Measurements from ENCODE around the gene LYRM7.
"Not testable (repeated sequence)": the region's sequence is repeated elsewhere in the genome, so short reads cannot be mapped to it uniquely, and the experiment has no call there.

Gene LYRM7

DNA sequence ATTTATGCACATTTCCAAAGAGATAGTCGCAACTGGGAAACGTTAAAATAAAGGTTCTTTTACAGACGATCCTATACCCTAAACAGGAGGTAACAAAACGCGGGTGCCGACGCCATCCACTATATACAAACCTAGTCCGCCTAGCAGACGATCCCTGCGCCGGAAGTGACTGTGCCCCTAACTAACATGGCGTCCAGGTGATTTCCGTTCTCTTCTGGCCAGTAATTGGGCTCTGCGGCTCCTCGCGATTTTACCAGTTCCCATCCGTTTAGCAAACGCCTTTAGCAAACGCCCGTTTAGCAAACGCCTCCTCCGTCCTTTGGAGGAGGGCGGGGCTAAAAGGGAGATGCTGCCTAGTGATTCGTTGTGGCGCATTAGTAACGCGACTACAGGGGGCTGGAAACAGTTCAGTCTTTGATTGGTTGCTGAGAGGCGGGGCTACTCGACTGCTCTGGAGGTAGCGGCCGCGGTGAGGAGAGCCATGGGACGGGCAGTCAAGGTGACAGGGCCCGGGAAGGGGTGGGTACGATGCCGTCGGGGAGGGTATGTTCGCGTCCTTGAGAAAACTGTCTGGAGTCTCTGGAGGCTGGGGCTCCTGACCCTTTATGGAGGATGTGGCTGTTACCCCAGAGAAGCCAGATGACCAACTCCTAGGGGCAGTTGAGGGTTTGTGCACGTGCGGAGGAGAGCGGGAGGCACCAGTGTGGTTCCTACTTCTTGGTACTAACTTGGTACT lies at the start of gene LYRM7:
Gene LYRM7 (plus strand): TSS at position 405 of the 736 bp plus-strand sequence. CDS start 77 bp downstream, at position 482.
- H3K4me3 ChIP-seq (ENCODE audit: low read length): peak within 1 kb of the TSS; percentile 80
- no peak for TF ChIP-seq ZNF274 (IDR thresholded peaks at IDR 0.05; ENCODE audit: low read depth, low read length)

DNA sequence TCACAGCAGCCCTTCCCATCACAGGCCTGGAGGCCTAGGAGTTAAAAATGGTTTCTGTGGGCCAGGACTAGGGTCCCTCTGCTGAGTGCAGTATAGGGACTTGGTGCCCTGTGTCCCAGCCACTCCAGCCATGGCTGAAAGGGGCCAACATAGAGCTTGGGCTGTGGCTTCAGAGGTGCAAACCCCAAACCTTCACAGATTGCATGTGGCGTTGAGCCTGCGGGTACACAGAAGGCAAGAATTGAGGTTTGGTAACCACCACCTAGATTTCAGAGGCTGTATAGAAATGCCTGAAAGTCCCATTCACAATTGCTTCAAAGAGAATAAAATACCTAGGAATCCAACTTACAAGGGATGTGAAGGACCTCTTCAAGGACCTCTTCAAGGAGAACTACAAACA lies 43.5 kb upstream of the LYRM7 start:
- not testable (repeated sequence) for H3K4me3 ChIP-seq (ENCODE audit: low read length)

DNA sequence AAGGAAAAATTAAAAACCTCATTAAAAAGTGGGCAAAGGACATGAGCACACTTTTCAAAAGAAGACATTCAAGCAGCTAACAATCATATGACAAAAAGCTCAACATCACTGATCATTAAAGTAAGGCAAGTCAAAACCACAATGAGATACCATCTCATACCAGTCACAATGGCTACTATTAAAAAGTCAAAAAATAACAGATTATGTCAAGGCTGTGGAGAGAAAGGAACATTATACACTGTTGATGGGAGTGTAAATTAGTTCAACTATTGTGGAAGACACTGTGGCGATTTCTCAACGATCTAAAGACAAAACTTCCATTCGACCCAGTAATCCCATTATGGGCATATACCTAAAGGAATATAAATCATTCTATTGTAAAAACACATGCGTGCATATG lies 41.4 kb upstream of the LYRM7 start:
- no peak overlapping the region for H3K4me3 ChIP-seq (ENCODE audit: low read length)
- TF ChIP-seq ZNF274 (IDR thresholded peaks at IDR 0.05; ENCODE audit: low read depth, low read length): no peak

DNA sequence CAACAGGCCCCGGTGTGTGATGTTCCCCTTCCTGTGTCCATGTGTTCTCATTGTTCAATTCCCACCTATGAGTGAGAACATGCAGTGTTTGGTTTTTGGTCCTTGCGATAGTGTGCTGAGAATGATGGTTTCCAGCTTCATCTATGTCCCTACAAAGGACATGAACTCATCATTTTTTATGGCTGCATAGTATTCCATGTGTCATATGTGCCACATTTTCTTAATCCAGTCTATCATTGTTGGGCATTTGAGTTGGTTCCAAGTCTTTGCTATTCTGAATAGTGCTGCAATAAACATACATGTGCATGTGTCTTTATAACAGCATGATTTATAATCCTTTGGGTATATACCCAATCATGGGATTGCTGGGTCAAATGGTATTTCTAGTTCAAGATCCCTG lies 37.7 kb upstream of the LYRM7 start:
- not testable (repeated sequence) for H3K4me3 ChIP-seq (ENCODE audit: low read length)

DNA sequence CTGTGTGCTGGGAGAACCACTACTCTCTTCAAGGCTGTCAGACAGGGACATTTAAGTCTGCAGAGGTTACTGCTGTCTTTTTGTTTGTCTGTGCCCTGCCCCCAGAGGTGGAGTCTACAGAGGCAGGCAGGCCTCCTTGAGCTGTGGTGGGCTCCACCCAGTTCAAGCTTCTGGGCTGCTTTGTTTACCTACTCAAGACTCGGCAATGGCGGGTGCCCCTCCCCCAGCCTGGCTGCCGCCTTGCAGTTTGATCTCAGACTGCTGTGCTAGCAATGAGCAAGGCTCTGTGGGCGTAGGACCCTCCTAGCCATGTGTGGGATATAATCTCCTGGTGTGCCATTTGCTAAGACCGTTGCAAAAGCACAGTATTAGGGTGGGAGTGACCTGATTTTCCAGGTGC lies 32.3 kb upstream of the LYRM7 start:
- not testable (repeated sequence) for H3K4me3 ChIP-seq (ENCODE audit: low read length)

DNA sequence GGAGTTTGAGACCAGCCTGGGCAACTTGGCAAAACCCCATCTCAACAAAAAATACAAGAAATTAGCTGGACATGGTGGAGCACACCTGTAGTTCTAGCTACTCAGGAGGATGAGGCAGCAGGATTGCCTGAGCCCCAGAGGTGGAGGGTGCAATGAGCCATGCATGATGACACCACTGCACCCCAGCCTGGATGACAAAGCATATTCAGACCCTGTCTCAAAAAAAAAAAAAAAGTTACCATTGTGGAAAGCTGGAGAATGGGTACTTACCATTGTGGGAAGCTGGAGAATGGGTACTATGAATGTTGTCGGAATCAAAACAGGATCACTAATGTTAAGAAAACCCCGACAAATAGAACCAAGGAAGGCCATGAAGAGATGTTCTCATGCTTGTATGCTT lies 31.4 kb upstream of the LYRM7 start:
- no peak overlapping the region for H3K4me3 ChIP-seq (ENCODE audit: low read length)
- no peak for TF ChIP-seq ZNF274 (IDR thresholded peaks at IDR 0.05; ENCODE audit: low read depth, low read length)

DNA sequence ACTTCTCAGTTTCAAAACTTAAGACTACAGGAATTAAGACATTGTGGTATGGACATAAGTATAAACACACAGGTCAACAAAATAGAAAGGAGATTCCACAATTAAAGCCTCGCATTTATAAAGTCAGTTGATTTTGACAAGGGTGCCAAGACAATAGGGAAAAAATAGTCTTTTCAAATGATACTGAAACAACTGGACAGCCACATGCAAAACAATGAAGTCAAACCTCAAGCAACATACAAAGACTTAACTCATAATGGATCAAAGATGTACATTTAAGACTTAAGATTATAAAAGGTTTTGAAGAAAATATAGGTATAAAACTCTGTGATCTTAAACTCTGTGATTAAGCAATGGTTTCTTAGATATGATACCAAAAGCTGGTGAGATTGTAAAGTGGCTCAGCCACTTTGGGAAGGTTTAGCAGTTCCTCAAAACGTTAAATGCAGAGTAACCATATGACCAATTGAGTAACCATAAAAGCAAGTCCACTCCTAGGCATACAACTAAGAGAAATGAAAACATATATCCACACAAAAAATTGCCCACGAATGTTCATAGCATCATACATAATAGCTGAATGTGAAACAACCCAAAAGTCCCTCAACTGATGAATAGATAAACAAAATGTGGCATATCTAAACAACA lies 27.6 kb upstream of the LYRM7 start:
- no peak for TF ChIP-seq ZNF274 (IDR thresholded peaks at IDR 0.05; ENCODE audit: low read depth, low read length)
- H3K4me3 ChIP-seq (ENCODE audit: low read length): no peak overlapping the region

DNA sequence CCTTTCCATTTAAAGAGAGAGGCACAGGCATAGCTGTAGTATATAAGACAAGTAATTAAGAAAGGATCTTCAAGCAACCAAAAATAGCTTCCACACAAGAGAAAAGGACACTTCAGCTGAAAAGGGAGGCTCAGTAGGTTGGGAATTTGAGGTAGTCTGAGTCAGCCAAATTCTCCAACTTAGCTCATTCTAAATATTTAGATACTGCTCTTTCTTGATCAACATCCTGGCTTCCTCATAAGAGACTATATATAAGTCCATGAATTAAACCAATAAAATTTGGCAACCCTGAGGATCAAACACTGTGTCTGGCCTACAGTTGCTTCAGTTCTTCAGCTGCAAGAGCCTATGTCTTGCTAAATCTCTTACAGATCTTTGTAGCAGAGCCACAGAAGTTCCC lies 23.5 kb upstream of the LYRM7 start:
- no peak for TF ChIP-seq ZNF274 (IDR thresholded peaks at IDR 0.05; ENCODE audit: low read depth, low read length)
- H3K4me3 ChIP-seq (ENCODE audit: low read length): no peak overlapping the region

DNA sequence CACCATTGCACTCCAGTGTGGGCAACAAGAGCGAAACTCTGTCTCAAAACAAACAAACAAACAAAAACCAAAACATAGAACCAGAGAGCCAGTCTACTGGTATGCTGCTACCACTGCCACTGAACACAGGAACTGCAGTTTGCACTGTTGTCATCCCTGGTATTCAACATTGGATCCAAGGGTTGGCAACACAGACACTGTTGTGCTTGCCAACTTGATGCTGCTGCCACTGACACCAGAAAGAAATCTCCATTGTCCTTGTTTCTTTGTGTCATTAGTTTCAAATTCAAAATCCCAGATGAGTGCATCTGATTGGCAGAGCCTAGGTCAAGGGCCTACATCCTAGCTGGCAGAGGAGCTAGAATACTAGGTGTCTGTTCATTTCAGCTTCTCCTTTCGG lies 21.9 kb upstream of the LYRM7 start:
- no peak for TF ChIP-seq ZNF274 (IDR thresholded peaks at IDR 0.05; ENCODE audit: low read depth, low read length)
- H3K4me3 ChIP-seq (ENCODE audit: low read length): no peak overlapping the region

DNA sequence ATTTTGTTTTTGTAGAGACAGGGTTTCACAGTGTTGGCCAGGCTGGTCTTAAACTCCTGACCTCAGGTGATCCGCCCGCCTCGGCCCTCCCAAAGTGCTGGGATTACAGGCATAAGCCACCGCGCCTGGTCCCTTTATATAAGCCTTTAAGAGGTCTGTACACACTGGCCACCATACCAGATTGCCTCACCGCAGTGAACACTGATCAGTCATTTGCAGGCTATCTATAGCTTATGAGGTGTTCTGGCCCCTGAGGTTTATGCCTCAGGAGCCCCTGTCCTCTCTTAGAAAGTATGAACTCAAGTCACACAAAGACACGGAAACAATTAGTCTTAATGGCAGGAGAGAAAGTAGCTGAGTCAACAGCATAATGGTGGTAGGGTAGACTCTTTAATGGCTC lies 20.3 kb upstream of the LYRM7 start:
- TF ChIP-seq ZNF274 (IDR thresholded peaks at IDR 0.05; ENCODE audit: low read depth, low read length): no peak
- no peak overlapping the region for H3K4me3 ChIP-seq (ENCODE audit: low read length)

DNA sequence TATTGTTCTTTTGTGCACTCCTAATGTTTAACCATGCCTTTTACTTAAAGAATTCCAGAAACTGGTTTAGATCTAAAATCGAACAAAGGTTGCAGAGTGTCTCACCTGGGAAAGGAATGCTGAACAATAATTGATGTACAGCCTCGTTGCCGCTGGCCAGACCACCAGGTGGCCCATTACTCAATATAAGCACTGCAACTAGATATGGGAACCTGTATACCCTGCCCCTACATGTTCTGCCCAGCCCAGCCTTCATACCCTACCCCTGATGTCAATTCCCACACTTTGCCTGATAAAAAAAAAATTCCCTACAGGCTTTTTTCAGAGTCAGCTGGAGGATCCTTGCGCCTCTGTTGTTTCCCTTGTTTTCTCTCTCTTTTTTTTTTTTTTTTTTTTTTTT lies 19.5 kb upstream of the LYRM7 start:
- H3K4me3 ChIP-seq (ENCODE audit: low read length): no peak overlapping the region
- no peak for TF ChIP-seq ZNF274 (IDR thresholded peaks at IDR 0.05; ENCODE audit: low read depth, low read length)

DNA sequence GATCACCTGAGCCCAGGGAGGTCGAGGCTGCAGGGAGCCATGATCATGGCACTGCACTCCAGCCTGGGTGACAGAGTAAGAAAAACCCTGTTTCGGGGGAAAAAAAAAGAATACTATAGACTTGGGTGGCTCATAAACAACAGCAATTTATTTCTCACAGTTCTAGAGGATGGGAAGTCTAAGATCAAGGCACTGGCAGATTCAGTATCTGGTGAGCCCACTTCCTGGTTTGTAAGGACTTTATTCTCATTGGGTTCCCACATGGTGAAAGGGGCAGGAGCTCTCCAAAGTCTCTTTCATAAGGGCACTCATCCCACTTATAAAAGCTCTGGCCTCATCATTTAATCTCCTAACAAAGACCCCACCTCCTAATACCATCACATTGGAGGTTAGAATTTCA lies 14.4 kb upstream of the LYRM7 start:
- H3K4me3 ChIP-seq (ENCODE audit: low read length): no peak overlapping the region
- TF ChIP-seq ZNF274 (IDR thresholded peaks at IDR 0.05; ENCODE audit: low read depth, low read length): no peak

DNA sequence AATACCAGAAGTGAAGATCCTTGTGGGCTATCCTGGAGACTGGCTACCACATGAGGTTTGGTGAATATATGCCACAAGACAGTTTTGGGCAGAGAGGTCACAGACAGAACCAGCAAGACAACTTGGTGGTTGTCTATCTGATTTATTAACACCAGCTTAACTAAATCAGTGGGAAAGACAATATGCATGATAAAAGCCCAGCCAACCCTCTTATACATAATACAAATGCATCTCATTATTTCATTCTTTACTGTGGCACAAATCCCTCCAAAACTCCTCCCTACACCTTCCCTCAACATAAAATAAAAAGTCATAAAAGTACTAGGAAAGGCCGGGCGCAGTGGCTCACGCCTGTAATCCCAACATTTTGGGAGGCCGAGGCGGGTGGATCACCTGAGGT lies 13.8 kb upstream of the LYRM7 start:
- no peak overlapping the region for H3K4me3 ChIP-seq (ENCODE audit: low read length)

DNA sequence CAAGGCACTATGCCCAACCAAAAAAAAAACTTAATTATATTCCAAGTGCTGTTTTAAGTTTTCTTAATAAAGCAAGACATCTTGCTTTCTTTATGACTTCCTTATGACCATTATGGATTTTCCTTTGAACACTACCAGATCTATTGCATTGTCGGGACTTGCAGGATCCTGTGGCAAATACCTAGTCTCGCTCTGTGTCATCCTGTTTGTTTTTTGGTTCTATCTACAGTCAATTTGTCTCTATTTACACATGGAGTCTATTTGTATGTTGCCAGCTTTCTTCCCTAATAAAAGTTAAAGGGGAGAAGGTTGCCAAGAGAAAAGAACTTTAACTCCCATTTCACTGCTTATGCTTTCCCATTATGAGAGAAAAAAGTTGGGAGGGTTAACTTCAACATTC lies 10.6 kb upstream of the LYRM7 start:
- no peak overlapping the region for H3K4me3 ChIP-seq (ENCODE audit: low read length)
- TF ChIP-seq ZNF274 (IDR thresholded peaks at IDR 0.05; ENCODE audit: low read depth, low read length): no peak

More for the DNA sequence above, 13.8 kb upstream of the LYRM7 start:
- TF ChIP-seq ZNF274 (IDR thresholded peaks at IDR 0.05; ENCODE audit: low read depth, low read length): no peak

DNA sequence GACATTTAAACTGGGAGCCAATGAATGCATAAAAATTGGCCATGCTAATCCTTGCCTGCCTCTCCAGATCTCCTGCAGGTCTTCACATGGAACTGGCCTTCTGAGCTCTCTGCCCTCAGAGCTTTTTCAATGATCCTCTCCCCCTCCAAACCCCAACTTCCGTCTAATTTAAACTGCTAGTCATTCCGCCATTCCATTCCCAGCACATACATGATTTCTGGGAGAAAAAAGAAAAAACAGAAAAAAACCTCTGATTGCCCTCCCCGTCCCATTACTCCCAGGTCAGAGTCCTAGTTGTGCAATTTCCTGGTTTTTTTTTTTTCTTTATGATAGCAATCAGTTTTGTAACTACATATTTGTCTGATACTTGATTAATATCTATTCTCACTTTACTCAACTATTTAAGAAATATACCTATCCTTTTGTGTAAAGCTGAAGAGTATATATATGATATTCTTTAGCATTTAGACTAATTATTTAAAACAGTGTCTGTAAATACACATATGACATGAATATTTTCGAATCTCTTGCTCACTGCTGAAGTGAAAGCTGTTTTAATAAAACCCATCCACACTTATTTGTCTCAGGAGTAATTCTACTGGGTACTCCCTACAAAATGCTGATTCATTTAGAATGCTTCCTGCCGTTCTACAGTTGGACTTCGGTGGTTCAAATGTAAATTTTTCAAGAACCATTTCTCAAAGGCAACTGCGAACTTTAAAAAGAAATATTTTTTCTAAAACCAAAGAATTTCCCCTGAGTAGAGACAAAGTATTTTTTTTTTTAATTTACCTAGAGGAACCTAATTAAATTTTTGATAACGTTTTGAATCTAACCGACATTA lies 7.2 kb upstream of the LYRM7 start:
- peak overlapping the region; percentile 90 for H3K4me3 ChIP-seq (ENCODE audit: low read length)
- TF ChIP-seq ZNF274 (IDR thresholded peaks at IDR 0.05; ENCODE audit: low read depth, low read length): no peak
